Loucy (cell line): ENCODE data around the gene PIEZO1.

Experiments used
- H2AFZ ChIP-seq: fragments of 200-600 bp; sonication (generic); 2 replicates; pipeline ENCODE4 v1.6.0; 2016; ENCODE audit warnings: antibody characterized with exemption, mild to moderate bottlenecking, low read length, moderate library complexity
- H3F3A ChIP-seq: fragments of 200-600 bp; 2 replicates; pipeline ENCODE4 v1.6.0; 2016; ENCODE audit warnings: antibody characterized with exemption, low read depth, mild to moderate bottlenecking
- H3K27me3 ChIP-seq: fragments of 200-600 bp; sonication (generic); 2 replicates; pipeline ENCODE4 v1.6.1; 2014; ENCODE audit warnings: low read length, mild to moderate bottlenecking; ENCODE audit not compliant: insufficient read depth, poor library complexity, severe bottlenecking
- H3K36me3 ChIP-seq: fragments of 200-600 bp; sonication (generic); 2 replicates; pipeline ENCODE4 v1.6.1; 2016; ENCODE audit warnings: low read length; ENCODE audit not compliant: insufficient read depth
- H3K4me1 ChIP-seq: fragments of 200-600 bp; sonication (generic); 2 replicates; pipeline ENCODE4 v1.5.1; 2014; ENCODE audit warnings: low read length, mild to moderate bottlenecking; ENCODE audit not compliant: insufficient read depth, poor library complexity, severe bottlenecking
- H3K4me2 ChIP-seq: fragments of 200-600 bp; sonication (generic); 2 replicates; pipeline ENCODE4 v1.6.0; 2014; ENCODE audit warnings: antibody characterized with exemption, low read length, low read depth, mild to moderate bottlenecking; ENCODE audit not compliant: poor library complexity, severe bottlenecking
- H3K4me3 ChIP-seq: fragments of 200-600 bp; sonication (generic); 2 replicates; pipeline ENCODE4 v1.5.1; 2014; ENCODE audit warnings: low read length, mild to moderate bottlenecking, mixed read lengths; ENCODE audit not compliant: poor library complexity, severe bottlenecking
- H3K79me2 ChIP-seq: fragments of 200-600 bp; sonication (generic); 2 replicates; pipeline ENCODE4 v1.6.1; 2014; ENCODE audit warnings: low read length; ENCODE audit not compliant: insufficient read depth
- H3K9ac ChIP-seq: fragments of 200-600 bp; sonication (generic); 2 replicates; pipeline ENCODE4 v1.6.0; 2014; ENCODE audit warnings: mild to moderate bottlenecking, low read depth, low read length, moderate library complexity; ENCODE audit not compliant: poor library complexity, severe bottlenecking
- H3K9me2 ChIP-seq: fragments of 200-600 bp; sonication (generic); replicated peaks from 2 replicates; pipeline ENCODE4 v1.6.1; 2016; ENCODE audit warnings: low read depth, low read length, mixed read lengths
- H3K9me3 ChIP-seq: fragments of 200-600 bp; sonication (generic); 2 replicates; pipeline ENCODE4 v1.6.1; 2014; ENCODE audit warnings: mild to moderate bottlenecking, antibody characterized with exemption, low read length, low read depth; ENCODE audit not compliant: insufficient read depth
- H4K20me1 ChIP-seq: fragments of 200-600 bp; sonication (generic); 2 replicates; pipeline ENCODE4 v1.6.0; 2014; ENCODE audit warnings: antibody characterized with exemption, low read length, mild to moderate bottlenecking; ENCODE audit not compliant: insufficient read depth, poor library complexity, severe bottlenecking
- EZH2phosphoT487 ChIP-seq: fragments of 200-600 bp; IDR thresholded peaks from 2 replicates; pipeline ENCODE4 v1.6.1; 2018; ENCODE audit warnings: antibody characterized with exemption, mild to moderate bottlenecking, moderate library complexity, borderline replicate concordance
- TF ChIP-seq, protein P1 (sequence below): fragments of 200-600 bp; sonication (generic); conservative IDR thresholded peaks from 2 replicates; pipeline ENCODE4 v1.5.1; 2014; ENCODE audit warnings: mild to moderate bottlenecking, antibody characterized with exemption, low read length

The PIEZO1 gene

DNA sequence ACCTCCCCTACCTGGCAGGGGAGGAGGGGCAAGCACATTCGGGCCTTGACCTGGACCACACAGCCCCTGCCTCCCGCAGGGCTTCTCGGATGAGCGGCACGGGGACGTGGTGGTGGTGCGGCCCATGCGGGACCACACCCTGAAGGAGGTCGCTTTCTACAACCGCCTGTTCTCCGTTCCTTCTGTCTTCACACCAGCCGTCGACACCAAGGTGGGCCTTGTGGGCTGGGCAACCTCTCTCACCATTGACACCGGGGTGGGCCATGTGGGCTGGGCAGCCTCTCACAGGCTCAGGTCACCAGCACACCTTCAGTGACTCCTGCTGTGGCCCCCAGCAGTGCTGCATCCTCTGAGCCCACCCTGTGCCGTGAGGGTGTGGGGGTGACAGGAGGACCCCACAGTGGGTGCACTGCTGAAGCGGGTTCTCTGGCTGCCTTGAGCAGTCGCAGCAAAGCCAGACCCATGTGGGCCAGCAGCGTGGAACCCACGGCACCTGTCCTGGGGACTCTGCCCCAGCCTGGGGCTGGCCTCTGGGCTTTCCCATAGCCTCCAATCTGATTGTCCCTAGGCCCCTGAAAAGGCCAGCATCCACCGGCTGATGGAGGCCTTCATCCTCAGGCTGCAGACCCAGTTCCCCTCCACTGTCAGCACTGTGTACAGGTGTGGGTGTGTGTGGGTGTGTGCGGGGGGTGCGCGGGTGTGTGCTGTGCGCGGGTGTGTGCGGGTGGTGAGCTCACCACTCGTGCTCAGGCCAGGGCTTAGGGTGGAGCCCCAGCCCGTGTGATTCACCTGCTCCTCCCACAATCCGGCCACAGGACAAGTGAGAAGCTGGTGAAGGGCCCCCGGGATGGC, 71.2 kb downstream of the PIEZO1 start:
- peaks cover 17% of the 10 kb centered on the region; the same call in 1 of the 2 replicates for H3K36me3 ChIP-seq
- no peak overlapping the region for H3K4me3 ChIP-seq
- H3K79me2 ChIP-seq, result no peaks in the 10 kb centered on the region
- no peak overlapping the region for H2AFZ ChIP-seq
- H3K4me2 ChIP-seq, result no peak overlapping the region
- H3K9ac ChIP-seq, result no peak overlapping the region
- TF ChIP-seq, protein P1, sequence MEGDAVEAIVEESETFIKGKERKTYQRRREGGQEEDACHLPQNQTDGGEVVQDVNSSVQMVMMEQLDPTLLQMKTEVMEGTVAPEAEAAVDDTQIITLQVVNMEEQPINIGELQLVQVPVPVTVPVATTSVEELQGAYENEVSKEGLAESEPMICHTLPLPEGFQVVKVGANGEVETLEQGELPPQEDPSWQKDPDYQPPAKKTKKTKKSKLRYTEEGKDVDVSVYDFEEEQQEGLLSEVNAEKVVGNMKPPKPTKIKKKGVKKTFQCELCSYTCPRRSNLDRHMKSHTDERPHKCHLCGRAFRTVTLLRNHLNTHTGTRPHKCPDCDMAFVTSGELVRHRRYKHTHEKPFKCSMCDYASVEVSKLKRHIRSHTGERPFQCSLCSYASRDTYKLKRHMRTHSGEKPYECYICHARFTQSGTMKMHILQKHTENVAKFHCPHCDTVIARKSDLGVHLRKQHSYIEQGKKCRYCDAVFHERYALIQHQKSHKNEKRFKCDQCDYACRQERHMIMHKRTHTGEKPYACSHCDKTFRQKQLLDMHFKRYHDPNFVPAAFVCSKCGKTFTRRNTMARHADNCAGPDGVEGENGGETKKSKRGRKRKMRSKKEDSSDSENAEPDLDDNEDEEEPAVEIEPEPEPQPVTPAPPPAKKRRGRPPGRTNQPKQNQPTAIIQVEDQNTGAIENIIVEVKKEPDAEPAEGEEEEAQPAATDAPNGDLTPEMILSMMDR, result no peak
- no peak for TF ChIP-seq EZH2phosphoT487
- H3F3A ChIP-seq, result no peaks in the 10 kb centered on the region
- H3K27me3 ChIP-seq, result no peaks in the 10 kb centered on the region
- no peaks in the 10 kb centered on the region for H3K4me1 ChIP-seq
- H4K20me1 ChIP-seq, result no peaks in the 10 kb centered on the region
- no peaks in the 10 kb centered on the region for H3K9me3 ChIP-seq
- no peaks in the 10 kb centered on the region for H3K9me2 ChIP-seq

DNA sequence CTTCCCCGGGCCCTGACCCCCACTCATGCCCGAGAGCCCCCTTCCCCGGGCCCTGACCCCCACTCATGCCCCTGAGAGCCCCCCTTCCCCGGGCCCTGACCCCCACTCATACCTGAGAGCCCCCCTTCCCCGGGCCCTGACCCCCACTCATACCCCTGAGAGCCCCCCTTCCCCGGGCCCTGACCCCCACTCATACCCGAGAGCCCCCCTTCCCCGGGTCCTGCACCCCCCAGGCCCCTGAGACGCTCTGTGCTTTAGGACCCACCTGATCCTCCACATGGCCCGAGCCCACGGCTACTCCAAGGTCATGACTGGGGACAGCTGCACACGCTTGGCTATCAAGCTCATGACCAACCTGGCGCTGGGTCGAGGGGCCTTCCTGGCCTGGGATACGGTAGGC, 72.0 kb downstream of the PIEZO1 start:
- no peak for TF ChIP-seq EZH2phosphoT487
- TF ChIP-seq, protein P1, result no peak
- Histone ChIP-seq H3K4me2 (no peak overlapping the region), H3K36me3 (peaks cover 17% of the 10 kb centered on the region; the same call in 1 of the 2 replicates), H3K9ac (no peak overlapping the region), H3K27me3 (no peaks in the 10 kb centered on the region), H3K4me3 (no peak overlapping the region), H2AFZ (no peak overlapping the region), H3K9me3 (no peaks in the 10 kb centered on the region), H3K4me1 (no peaks in the 10 kb centered on the region), H3F3A (no peaks in the 10 kb centered on the region), H3K9me2 (no peaks in the 10 kb centered on the region), H4K20me1 (no peaks in the 10 kb centered on the region), H3K79me2 (no peaks in the 10 kb centered on the region)

DNA sequence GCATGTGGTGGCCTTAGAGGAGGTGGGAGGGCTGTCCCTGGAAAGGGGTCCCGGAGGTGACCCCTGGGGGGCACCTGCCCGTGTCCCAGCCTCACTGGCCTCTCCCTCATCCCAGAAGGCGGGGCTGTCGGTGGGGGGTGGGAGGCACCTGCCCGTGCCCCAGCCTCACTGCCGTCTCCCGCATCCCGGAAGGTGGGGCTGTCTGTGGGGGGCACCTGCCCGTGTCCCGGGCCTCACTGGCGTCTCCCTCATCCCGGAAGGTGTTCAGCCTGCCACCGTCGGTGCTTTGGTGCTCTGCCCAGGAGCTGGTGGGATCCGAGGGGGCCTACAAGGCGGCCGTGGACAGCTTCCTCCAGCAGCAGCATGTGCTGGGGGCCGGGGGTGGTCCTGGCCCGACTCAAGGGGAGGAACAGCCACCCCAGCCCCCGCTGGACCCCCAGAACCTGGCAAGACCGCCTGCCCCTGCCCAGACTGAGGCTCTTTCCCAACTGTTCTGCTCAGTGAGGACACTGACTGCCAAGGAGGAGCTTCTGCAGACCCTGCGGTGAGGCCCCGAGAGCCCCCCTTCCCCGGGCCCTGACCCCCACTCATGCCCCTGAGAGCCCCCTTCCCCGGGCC, 72.5 kb downstream of the PIEZO1 start:
- Histone ChIP-seq H3K36me3 (peaks cover 16% of the 10 kb centered on the region; the same call in 1 of the 2 replicates), H3K9me2 (no peaks in the 10 kb centered on the region), H3K4me3 (no peak overlapping the region), H3K9ac (no peak overlapping the region), H3K27me3 (no peaks in the 10 kb centered on the region), H3F3A (no peaks in the 10 kb centered on the region), H3K9me3 (no peaks in the 10 kb centered on the region), H3K4me1 (no peaks in the 10 kb centered on the region), H4K20me1 (no peaks in the 10 kb centered on the region), H3K79me2 (no peaks in the 10 kb centered on the region), H2AFZ (no peak overlapping the region), H3K4me2 (no peak overlapping the region)
- TF ChIP-seq, protein P1, result no peak
- TF ChIP-seq EZH2phosphoT487, result no peak
